Ishikawa (cell line): ENCODE results near the gene TATDN3.

Experiments used
- EGR1 ChIP-seq: IDR thresholded peaks from 2 replicates; pipeline ENCODE4 v1.6.1; 2012
- EP300 ChIP-seq: IDR thresholded peaks from 2 replicates; pipeline ENCODE4 v1.6.1; 2012; ENCODE audit warnings: borderline replicate concordance
- TAF1 ChIP-seq: IDR thresholded peaks from 2 replicates; pipeline ENCODE4 v1.6.1; 2012; ENCODE audit warnings: low read depth, mild to moderate bottlenecking
- TCF12 ChIP-seq: IDR thresholded peaks from 2 replicates; pipeline ENCODE4 v1.6.1; 2012; ENCODE audit warnings: low read depth
- YY1 ChIP-seq: IDR thresholded peaks from 2 replicates; pipeline ENCODE4 v1.6.1; 2012; ENCODE audit warnings: low read depth
- TF ChIP-seq, protein P1 (sequence below): IDR thresholded peaks from 2 replicates; pipeline ENCODE4 v1.6.1; 2012; ENCODE audit warnings: low read depth, mild to moderate bottlenecking

DNA sequence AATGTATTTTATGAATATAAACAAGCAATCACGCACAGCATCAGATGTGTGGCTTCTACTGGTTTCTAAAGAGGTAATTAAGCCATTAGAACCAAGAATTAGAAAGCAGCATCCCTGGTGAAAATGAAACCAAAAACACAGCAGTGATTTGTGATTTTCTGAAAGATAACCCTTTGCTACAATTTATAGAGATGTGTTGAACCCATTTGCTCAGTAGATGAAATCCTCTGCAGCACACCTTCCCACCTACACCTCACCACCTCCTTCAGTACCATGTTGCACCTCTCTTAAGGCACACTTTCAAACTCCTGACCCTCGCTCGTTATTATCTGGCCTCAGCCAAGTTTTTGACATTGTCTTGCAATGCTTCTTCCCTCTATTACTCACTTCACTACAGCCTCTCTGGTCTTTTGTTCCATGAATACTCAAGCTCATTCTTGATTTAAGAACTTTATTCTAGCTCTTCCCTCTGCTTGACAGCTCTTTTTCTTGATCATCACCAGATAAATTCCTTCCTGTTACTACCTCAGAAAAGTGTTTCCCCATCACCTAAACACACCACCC, 38.7 kb upstream of the TATDN3 start:
- TF ChIP-seq, protein P1, sequence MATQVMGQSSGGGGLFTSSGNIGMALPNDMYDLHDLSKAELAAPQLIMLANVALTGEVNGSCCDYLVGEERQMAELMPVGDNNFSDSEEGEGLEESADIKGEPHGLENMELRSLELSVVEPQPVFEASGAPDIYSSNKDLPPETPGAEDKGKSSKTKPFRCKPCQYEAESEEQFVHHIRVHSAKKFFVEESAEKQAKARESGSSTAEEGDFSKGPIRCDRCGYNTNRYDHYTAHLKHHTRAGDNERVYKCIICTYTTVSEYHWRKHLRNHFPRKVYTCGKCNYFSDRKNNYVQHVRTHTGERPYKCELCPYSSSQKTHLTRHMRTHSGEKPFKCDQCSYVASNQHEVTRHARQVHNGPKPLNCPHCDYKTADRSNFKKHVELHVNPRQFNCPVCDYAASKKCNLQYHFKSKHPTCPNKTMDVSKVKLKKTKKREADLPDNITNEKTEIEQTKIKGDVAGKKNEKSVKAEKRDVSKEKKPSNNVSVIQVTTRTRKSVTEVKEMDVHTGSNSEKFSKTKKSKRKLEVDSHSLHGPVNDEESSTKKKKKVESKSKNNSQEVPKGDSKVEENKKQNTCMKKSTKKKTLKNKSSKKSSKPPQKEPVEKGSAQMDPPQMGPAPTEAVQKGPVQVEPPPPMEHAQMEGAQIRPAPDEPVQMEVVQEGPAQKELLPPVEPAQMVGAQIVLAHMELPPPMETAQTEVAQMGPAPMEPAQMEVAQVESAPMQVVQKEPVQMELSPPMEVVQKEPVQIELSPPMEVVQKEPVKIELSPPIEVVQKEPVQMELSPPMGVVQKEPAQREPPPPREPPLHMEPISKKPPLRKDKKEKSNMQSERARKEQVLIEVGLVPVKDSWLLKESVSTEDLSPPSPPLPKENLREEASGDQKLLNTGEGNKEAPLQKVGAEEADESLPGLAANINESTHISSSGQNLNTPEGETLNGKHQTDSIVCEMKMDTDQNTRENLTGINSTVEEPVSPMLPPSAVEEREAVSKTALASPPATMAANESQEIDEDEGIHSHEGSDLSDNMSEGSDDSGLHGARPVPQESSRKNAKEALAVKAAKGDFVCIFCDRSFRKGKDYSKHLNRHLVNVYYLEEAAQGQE, result no peak
- TF ChIP-seq EP300 (no peak), TAF1 (no peak), YY1 (no peak), TCF12 (no peak), EGR1 (no peak)
